Adrenal gland (tissue), 5 donors: ENCODE measurements around the gene TMEM120B.

ENCODE experiments used
- POLR2A ChIP-seq, 2 donors: fragments of 450-650 bp; IDR thresholded peaks; one replicate each; pipeline ENCODE4 v1.6.1; 2017; ENCODE audit warnings: antibody characterized with exemption in 2 of 2, mild to moderate bottlenecking in 2 of 2, moderate library complexity in 1 of 2
- TF ChIP-seq, protein P1 (sequence below), 6 experiments: fragments of 450-650 bp in 4 of 6; fragments of 200-600 bp in 2 of 6; sonication (generic) in 1 of 6; IDR thresholded peaks; 1 replicate in 5 of 6; 2 replicates in 1 of 6; pipeline versions ENCODE4 v1.5.1 to v1.8.0; 2016 to 2021; ENCODE audit warnings: antibody characterized with exemption in 6 of 6, mild to moderate bottlenecking in 2 of 6, moderate library complexity in 1 of 6
- donor health status: DM: no; HTN: no; CAD: no.

- TF ChIP-seq, protein P1, sequence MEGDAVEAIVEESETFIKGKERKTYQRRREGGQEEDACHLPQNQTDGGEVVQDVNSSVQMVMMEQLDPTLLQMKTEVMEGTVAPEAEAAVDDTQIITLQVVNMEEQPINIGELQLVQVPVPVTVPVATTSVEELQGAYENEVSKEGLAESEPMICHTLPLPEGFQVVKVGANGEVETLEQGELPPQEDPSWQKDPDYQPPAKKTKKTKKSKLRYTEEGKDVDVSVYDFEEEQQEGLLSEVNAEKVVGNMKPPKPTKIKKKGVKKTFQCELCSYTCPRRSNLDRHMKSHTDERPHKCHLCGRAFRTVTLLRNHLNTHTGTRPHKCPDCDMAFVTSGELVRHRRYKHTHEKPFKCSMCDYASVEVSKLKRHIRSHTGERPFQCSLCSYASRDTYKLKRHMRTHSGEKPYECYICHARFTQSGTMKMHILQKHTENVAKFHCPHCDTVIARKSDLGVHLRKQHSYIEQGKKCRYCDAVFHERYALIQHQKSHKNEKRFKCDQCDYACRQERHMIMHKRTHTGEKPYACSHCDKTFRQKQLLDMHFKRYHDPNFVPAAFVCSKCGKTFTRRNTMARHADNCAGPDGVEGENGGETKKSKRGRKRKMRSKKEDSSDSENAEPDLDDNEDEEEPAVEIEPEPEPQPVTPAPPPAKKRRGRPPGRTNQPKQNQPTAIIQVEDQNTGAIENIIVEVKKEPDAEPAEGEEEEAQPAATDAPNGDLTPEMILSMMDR (IDR thresholded peaks at IDR 0.05) = no peak
- TF ChIP-seq POLR2A (IDR thresholded peaks at IDR 0.05) = peak; percentile 96 to 97
Measured at GRCh38 chr12:121802843-121803698, 90.5 kb downstream of the TMEM120B start.
